Ascending aorta (tissue), 2 donors: ENCODE data around the gene STX3. TPM values are rescaled to one million over a fixed set of nuclear protein-coding genes. Genes with fewer than 3 reads are reported as not detected.
A peak's percentile ranks its signal among the peaks of the same experiment; 100 is the strongest.

ENCODE experiments used
- DNase-seq, 2 donors: peaks; one replicate each; pipeline ENCODE4 v3.0.0-alpha.2; 2019; ENCODE audit warnings: low spot score in 2 of 2
- H3K27ac ChIP-seq, 2 donors: fragments of 200-600 bp; sonication (generic); one replicate each; pipeline ENCODE4 v1.5.1; 2016 to 2017; ENCODE audit warnings: mild to moderate bottlenecking in 1 of 2
- H3K27me3 ChIP-seq: fragments of 200-600 bp; sonication (generic); one replicate; pipeline ENCODE4 v1.5.1; 2017
- H3K36me3 ChIP-seq, 2 donors: fragments of 200-600 bp; sonication (generic); one replicate each; pipeline ENCODE4 v1.5.1; 2016
- H3K4me1 ChIP-seq, 2 donors: fragments of 200-600 bp; sonication (generic); one replicate each; pipeline ENCODE4 v1.5.1; 2016 to 2017; ENCODE audit warnings: mild to moderate bottlenecking in 1 of 2
- H3K4me3 ChIP-seq, 2 donors: fragments of 200-600 bp; sonication (generic); one replicate each; pipeline ENCODE4 v1.5.1; 2016 to 2017; ENCODE audit warnings: mild to moderate bottlenecking in 1 of 2
- H3K9me3 ChIP-seq, 2 donors: fragments of 200-600 bp; sonication (generic); one replicate each; pipeline ENCODE4 v1.5.1; 2016
- intact Hi-C: fragments of 100-400 bp; cut with DNase I; formaldehyde crosslinking; loops from one replicate; pipeline ENCODE4 v1.15.1; 2023
- total RNA-seq: library from RNA; depleted of rRNA; stranded (reverse); fragments of >200 nt; gene quantifications from one replicate; pipeline ENCODE4 v1.1.0, GENCODE V29; 2016
- TF ChIP-seq, protein P1 (sequence below), 3 experiments: fragments of 200-600 bp in 2 of 3; fragments of 450-650 bp in 1 of 3; sonication (generic) in 2 of 3; IDR thresholded peaks; one replicate each; pipeline ENCODE4 v1.5.1; 2016 to 2019; ENCODE audit warnings: antibody characterized with exemption in 3 of 3, mild to moderate bottlenecking in 1 of 3, moderate library complexity in 1 of 3

STX3 gene
- total RNA-seq, 1 donor from 2014 or later = 18.0 TPM

DNA sequence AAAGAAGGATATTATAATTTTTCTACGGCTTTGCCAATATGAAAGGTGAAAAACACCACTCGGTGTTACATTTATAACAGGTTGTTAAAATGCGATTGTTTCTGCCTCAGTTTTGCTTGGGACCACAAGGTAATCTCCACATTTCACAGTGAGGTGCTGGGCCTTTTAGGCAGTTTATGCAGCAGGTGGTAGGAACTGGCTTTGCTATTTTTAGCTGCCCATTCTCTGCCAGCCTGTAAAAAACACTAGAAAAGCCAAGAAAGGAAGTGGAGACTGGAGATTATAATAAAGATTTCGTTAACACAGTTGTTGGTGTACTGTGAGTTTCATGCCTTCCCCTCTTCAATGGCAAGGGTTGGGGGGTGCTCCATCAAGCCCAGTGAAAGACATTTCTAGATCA lies 63.4 kb downstream of the STX3 start:
- TF ChIP-seq, protein P1, sequence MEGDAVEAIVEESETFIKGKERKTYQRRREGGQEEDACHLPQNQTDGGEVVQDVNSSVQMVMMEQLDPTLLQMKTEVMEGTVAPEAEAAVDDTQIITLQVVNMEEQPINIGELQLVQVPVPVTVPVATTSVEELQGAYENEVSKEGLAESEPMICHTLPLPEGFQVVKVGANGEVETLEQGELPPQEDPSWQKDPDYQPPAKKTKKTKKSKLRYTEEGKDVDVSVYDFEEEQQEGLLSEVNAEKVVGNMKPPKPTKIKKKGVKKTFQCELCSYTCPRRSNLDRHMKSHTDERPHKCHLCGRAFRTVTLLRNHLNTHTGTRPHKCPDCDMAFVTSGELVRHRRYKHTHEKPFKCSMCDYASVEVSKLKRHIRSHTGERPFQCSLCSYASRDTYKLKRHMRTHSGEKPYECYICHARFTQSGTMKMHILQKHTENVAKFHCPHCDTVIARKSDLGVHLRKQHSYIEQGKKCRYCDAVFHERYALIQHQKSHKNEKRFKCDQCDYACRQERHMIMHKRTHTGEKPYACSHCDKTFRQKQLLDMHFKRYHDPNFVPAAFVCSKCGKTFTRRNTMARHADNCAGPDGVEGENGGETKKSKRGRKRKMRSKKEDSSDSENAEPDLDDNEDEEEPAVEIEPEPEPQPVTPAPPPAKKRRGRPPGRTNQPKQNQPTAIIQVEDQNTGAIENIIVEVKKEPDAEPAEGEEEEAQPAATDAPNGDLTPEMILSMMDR (IDR thresholded peaks at IDR 0.05) = no peak
- intact Hi-C loops = no loop called here

DNA sequence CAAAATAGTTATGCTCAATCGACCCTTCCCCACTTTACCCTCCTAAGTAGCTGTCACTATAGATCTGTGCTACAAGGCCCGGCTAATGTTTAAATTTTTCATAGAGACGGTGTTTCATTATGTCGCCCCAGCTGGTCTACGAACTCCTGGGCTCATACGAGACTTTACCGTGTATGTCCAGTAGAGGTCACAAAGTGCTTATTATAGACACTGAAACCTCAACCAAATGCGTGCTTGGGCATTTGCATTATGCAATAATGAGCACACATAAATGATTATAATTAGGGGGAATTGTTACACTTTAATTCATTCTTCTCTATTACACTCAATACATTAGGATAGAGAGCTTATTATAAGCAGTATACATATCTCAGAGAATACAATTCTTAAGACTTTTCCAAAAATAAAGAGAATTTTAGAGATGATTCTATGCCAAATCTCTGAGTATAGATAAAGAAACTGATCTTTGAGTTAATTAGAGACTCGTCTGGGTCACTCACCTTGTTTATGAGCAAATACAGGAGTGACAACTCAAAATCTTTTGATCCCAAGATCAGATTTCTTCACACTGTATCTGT lies 67.9 kb downstream of the STX3 start:
- TF ChIP-seq, protein P1 (IDR thresholded peaks at IDR 0.05) = peak; percentile 30 to 60 (median 57)
- no peak for DNase-seq
- peak overlapping the region in 1 of 2 donors; percentile 30 for H3K4me3 ChIP-seq
- no peaks in the 10 kb centered on the region for H3K36me3 ChIP-seq
- H3K4me1 ChIP-seq = peaks cover 0 to 3% of the 10 kb centered on the region in 2 donors
- H3K27ac ChIP-seq = peak overlapping the region in 1 of 2 donors; percentile 44
- intact Hi-C loops = loop anchor here (10.0 kb wide), 2 partner anchors 372 to 432 kb away; no protein-coding TSS in a partner anchor
- no peaks in the 10 kb centered on the region for H3K27me3 ChIP-seq
- H3K9me3 ChIP-seq = no peaks in the 10 kb centered on the region

More for the DNA sequence above, 63.4 kb downstream of the STX3 start:
- Histone ChIP-seq H3K27me3 (no peaks in the 10 kb centered on the region), H3K4me1 (peaks cover 0 to 3% of the 10 kb centered on the region in 2 donors), H3K9me3 (no peaks in the 10 kb centered on the region), H3K27ac (no peak overlapping the region), H3K36me3 (no peaks in the 10 kb centered on the region), H3K4me3 (no peak overlapping the region)
- no peak for DNase-seq

DNA sequence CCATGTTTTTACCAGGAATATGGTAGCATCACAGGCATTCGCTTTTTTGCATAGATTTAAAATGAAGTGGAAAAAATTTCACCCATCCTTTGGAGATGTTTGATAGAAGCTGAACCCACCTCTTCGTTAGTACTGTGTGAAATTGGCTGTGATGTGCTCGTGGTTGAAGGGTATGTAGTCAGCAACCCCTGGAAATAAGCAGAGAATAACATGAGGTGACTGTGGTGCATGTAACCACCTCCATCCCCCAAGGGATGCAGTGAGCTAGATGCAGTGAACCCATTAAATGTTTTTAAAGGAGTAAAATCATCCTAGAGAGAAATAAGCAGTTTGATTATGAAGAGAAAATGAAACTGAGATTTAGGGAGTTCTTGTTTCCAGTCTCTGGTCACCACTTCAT lies 74.2 kb downstream of the STX3 start:
- Histone ChIP-seq H3K27me3 (no peaks in the 10 kb centered on the region), H3K9me3 (no peaks in the 10 kb centered on the region), H3K4me3 (no peak overlapping the region), H3K27ac (no peak overlapping the region), H3K36me3 (no peaks in the 10 kb centered on the region), H3K4me1 (no peaks in the 10 kb centered on the region)
- TF ChIP-seq, protein P1 (IDR thresholded peaks at IDR 0.05) = no peak
- DNase-seq = no peak
- intact Hi-C loops = loop anchor here (10.0 kb wide), 2 partner anchors 365 to 425 kb away; no protein-coding TSS in a partner anchor

DNA sequence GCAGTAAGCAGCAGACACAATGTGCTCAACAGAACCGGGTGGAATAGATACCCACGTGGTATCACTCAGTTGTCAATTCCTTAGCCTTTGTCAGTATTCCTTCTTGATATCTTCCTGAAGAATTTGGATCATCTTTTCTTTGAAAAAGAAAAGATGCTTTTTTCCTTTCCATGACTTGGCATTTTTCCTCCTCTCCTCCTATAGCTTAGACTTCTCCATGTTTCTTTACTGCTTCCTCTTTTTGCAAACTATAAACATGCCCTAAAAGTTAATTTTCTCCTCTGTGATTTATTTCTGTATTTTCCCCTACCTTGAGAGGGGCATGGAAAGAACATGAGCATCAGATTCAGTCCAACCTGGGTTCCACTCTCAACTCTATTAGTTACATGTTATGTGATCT lies 78.4 kb downstream of the STX3 start:
- Histone ChIP-seq H3K27ac (no peak overlapping the region), H3K27me3 (no peaks in the 10 kb centered on the region), H3K9me3 (no peaks in the 10 kb centered on the region), H3K4me1 (no peaks in the 10 kb centered on the region), H3K36me3 (no peaks in the 10 kb centered on the region), H3K4me3 (no peak overlapping the region)
- intact Hi-C loops = no loop called here
- DNase-seq = no peak
- TF ChIP-seq, protein P1 (IDR thresholded peaks at IDR 0.05) = no peak

DNA sequence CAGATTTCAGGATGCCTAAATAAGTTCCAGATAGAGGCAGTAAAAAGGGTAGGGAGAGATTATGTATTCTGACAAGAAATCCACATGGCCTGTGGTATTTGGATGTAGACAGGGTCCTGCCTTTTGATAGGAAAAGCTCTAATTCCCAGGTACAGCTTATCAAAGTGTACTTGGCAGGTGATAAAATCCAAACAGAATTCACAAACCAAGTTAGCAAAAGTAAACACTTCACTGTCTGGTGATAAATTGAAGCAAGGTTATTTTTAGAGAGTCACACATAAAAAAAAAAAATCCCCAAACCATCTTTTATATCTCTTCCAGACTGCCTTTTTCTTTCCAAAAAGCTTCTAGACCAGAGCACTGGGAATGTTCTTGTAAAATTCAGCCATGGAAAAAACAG lies 84.4 kb downstream of the STX3 start:
- intact Hi-C loops = no loop called here
- Histone ChIP-seq H3K27me3 (no peaks in the 10 kb centered on the region), H3K36me3 (no peaks in the 10 kb centered on the region), H3K4me1 (no peaks in the 10 kb centered on the region), H3K4me3 (no peak overlapping the region), H3K27ac (no peak overlapping the region), H3K9me3 (no peaks in the 10 kb centered on the region)
- TF ChIP-seq, protein P1 (IDR thresholded peaks at IDR 0.05) = no peak
- DNase-seq = no peak
